ENCODE data around the gene ABCF1. TPM values are rescaled to one million over a fixed set of nuclear protein-coding genes. Genes with fewer than 3 reads are reported as not detected.

ABCF1 gene
- total RNA-seq, 4 donors from 2014 or later = 31.4 to 64.5 (median 36.9) TPM

GRCh38 chr6:30641048-30641447 lies 69.8 kb downstream of the ABCF1 start:
- Histone ChIP-seq H3K9me3 (no peaks in the 10 kb centered on the region), H3K4me3 (no peak overlapping the region), H3K27ac (no peak overlapping the region), H3K36me3 (peaks cover 4 to 66% (median 10%) of the 10 kb centered on the region in 3 donors), H3K27me3 (no peaks in the 10 kb centered on the region), H3K4me1 (peaks cover 0 to 1% (median under 1%) of the 10 kb centered on the region in 4 donors)
- TF ChIP-seq CTCF (IDR thresholded peaks at IDR 0.05) (no peak), POLR2A (IDR thresholded peaks at IDR 0.05) (no peak), EP300 (IDR thresholded peaks at IDR 0.05) (no peak)
- 75 to 100% methylated on average over 1 of the region's 1 CpG for WGBS, 2 donors
- DNase-seq (ENCODE audit: low spot score in 2 of 2) = no peak

Small RNAs within 50 kb of the gene (small RNA-seq; reads per million reads assigned to genes)
- 4.1 reads per million, percentile 81 among the genes with 10 or more reads in this experiment for gene MIR877

Other genes starting within 250 kb of the ABCF1 start
- 10 to 100 TPM in 3 of 4 donors, 1 to 10 TPM in 1; 8.1 to 22.2 (median 13.9) TPM for gene TRIM39, start 244.5 kb upstream of the ABCF1 start, total RNA-seq
- gene RPP21, start 226.3 kb upstream of the ABCF1 start, total RNA-seq = 100 to 1,000 TPM in 2 of 4 donors, 10 to 100 TPM in 2; 48.6 to 120 (median 97.0) TPM
- 100 to 1,000 TPM; 483 to 900 (median 631) TPM for gene HLA-E, start 81.9 kb upstream of the ABCF1 start, total RNA-seq
- 10 to 100 TPM; 38.1 to 45.2 (median 44.3) TPM for gene GNL1, start 15.0 kb upstream of the ABCF1 start, total RNA-seq
- gene PRR3, start 14.1 kb upstream of the ABCF1 start, total RNA-seq = 10 to 100 TPM in 1 of 4 donors, 1 to 10 TPM in 3; 8.0 to 10.3 (median 8.8) TPM
- 10 to 100 TPM; 29.4 to 48.6 (median 39.3) TPM for gene PPP1R10, start 45.8 kb downstream of the ABCF1 start, total RNA-seq
- gene MRPS18B, start 46.4 kb downstream of the ABCF1 start, total RNA-seq = 10 to 100 TPM; 36.9 to 67.7 (median 50.3) TPM
- 10 to 100 TPM in 1 of 4 donors, 1 to 10 TPM in 3; 5.5 to 18.0 (median 7.7) TPM for gene ATAT1, start 55.4 kb downstream of the ABCF1 start, total RNA-seq
- 10 to 100 TPM; 13.5 to 21.4 (median 20.7) TPM for gene C6orf136, start 75.7 kb downstream of the ABCF1 start, total RNA-seq
- 10 to 100 TPM; 22.7 to 40.2 (median 29.2) TPM for gene DHX16, start 101.6 kb downstream of the ABCF1 start, total RNA-seq
- 10 to 100 TPM; 26.6 to 48.0 (median 35.5) TPM for gene PPP1R18, start 115.2 kb downstream of the ABCF1 start, total RNA-seq
- gene NRM, start 119.5 kb downstream of the ABCF1 start, total RNA-seq = 10 to 100 TPM in 1 of 4 donors, 1 to 10 TPM in 3; 6.0 to 13.3 (median 6.9) TPM
- 10 to 100 TPM; 21.3 to 36.0 (median 26.2) TPM for gene MDC1, start 145.8 kb downstream of the ABCF1 start, total RNA-seq
- gene TUBB, start 148.9 kb downstream of the ABCF1 start, total RNA-seq = 100 to 1,000 TPM; 152 to 218 (median 207) TPM
- gene FLOT1, start 171.2 kb downstream of the ABCF1 start, total RNA-seq = 100 to 1,000 TPM in 1 of 4 donors, 10 to 100 TPM in 3; 83.1 to 157 (median 94.6) TPM
- gene IER3, start 173.1 kb downstream of the ABCF1 start, total RNA-seq = 10 to 100 TPM in 1 of 4 donors, 1 to 10 TPM in 3; 4.5 to 15.3 (median 8.0) TPM

Data from tibial nerve (tissue), 4 donors.